ENCODE data around the gene ESRRA. TPM values are rescaled to one million over a fixed set of nuclear protein-coding genes. Genes with fewer than 3 reads are reported as not detected.

ESRRA gene
- total and polyA plus RNA-seq, 2 of the 13 experiments (the other 11 are each of a cell fraction or from before 2014, with no cell fraction given), result 18.1 to 36.3 TPM

GRCh38 chr11:64269540-64270220, 35.6 kb upstream of the ESRRA start (continued):
- peak; percentile 45; the same call in 1 of the 2 replicates for TF ChIP-seq GMEB2 (CRISPR knock-in tag; IDR thresholded peaks at IDR 0.05; ENCODE audit: low read depth)
- TF ChIP-seq ATAD3A (CRISPR knock-in tag; IDR thresholded peaks at IDR 0.05), result no peak
- TF ChIP-seq ZFY (CRISPR knock-in tag; IDR thresholded peaks at IDR 0.05), result peak; percentile 90
- TF ChIP-seq HDAC2 (CRISPR knock-in tag; IDR thresholded peaks at IDR 0.05), result peak; percentile 64
- TF ChIP-seq, protein P1, sequence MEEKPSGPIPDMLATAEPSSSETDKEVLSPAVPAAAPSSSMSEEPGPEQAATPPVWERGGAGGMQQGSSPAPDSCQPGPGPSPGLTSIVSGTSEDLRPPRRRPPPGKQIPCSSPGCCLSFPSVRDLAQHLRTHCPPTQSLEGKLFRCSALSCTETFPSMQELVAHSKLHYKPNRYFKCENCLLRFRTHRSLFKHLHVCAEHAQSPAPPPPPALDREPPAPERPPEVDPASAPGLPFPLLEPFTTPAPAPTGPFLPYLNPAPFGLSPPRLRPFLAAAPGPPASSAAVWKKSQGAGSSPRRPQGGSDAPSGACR (CRISPR knock-in tag; IDR thresholded peaks at IDR 0.05), result peak; percentile 49
- no peak for TF ChIP-seq ZSCAN25 (CRISPR knock-in tag; IDR thresholded peaks at IDR 0.05)
- TF ChIP-seq NAIF1 (CRISPR knock-in tag; IDR thresholded peaks at IDR 0.05; ENCODE audit: borderline replicate concordance), result peak; percentile 100
- peak; percentile 66; the same call in 1 of the 2 replicates for TF ChIP-seq SNAPC2 (CRISPR knock-in tag; IDR thresholded peaks at IDR 0.05)
- TF ChIP-seq SP2 (CRISPR knock-in tag; IDR thresholded peaks at IDR 0.05), result peak; percentile 91
- peak; percentile 56; the same call in 1 of the 2 replicates for TF ChIP-seq KMT2A (CRISPR knock-in tag; IDR thresholded peaks at IDR 0.05)
- peak; percentile 0; the same call in 1 of the 2 replicates for TF ChIP-seq ZNF234 (CRISPR knock-in tag; conservative IDR thresholded peaks at IDR 0.05)
- TF ChIP-seq ATF7 (IDR thresholded peaks at IDR 0.05), result peak; percentile 64
- no peak; the same call in 1 of the 2 replicates for TF ChIP-seq ATF7 (CRISPR knock-in tag; IDR thresholded peaks at IDR 0.05)
- no peak; the same call in 1 of the 2 replicates for TF ChIP-seq GFI1 (CRISPR knock-in tag; IDR thresholded peaks at IDR 0.05; ENCODE audit: borderline replicate concordance)
- TF ChIP-seq ZNF343 (CRISPR knock-in tag; IDR thresholded peaks at IDR 0.05), result peak; percentile 21; the same call in 1 of the 2 replicates
- TF ChIP-seq ZNF3 (CRISPR knock-in tag; IDR thresholded peaks at IDR 0.05), result 0 out of 2 replicates have a peak, but pooled peaks have one; percentile 9
- TF ChIP-seq MAZ (IDR thresholded peaks at IDR 0.05; ENCODE audit: borderline replicate concordance, low read depth, low read length), result peak; percentile 96
- TF ChIP-seq MAZ (CRISPR knock-in tag; IDR thresholded peaks at IDR 0.05; ENCODE audit: low read depth), result peak; percentile 89
- peak; percentile 40; the same call in 1 of the 2 replicates for TF ChIP-seq ZNF558 (CRISPR knock-in tag; IDR thresholded peaks at IDR 0.05; ENCODE audit: borderline replicate concordance)
- TF ChIP-seq, protein P2, sequence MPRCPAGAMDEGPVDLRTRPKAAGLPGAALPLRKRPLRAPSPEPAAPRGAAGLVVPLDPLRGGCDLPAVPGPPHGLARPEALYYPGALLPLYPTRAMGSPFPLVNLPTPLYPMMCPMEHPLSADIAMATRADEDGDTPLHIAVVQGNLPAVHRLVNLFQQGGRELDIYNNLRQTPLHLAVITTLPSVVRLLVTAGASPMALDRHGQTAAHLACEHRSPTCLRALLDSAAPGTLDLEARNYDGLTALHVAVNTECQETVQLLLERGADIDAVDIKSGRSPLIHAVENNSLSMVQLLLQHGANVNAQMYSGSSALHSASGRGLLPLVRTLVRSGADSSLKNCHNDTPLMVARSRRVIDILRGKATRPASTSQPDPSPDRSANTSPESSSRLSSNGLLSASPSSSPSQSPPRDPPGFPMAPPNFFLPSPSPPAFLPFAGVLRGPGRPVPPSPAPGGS (CRISPR knock-in tag; IDR thresholded peaks at IDR 0.05), result 0 out of 2 replicates have a peak, but pooled peaks have one; percentile 1
- peak; percentile 96 for TF ChIP-seq ZNF574 (CRISPR knock-in tag; IDR thresholded peaks at IDR 0.05)
- no peak for TF ChIP-seq ZNF773 (CRISPR knock-in tag; IDR thresholded peaks at IDR 0.05; ENCODE audit: borderline replicate concordance)
- TF ChIP-seq EP300 (IDR thresholded peaks at IDR 0.05; ENCODE audit: low read depth in 2 of 2, low read length in 2 of 2), result no peak; a peak in 2 of 4 replicates
- peak; percentile 37; the same call in 1 of the 2 replicates for TF ChIP-seq EP300 (CRISPR knock-in tag; IDR thresholded peaks at IDR 0.05; ENCODE audit: borderline replicate concordance)
- TF ChIP-seq HNRNPLL (IDR thresholded peaks at IDR 0.05; ENCODE audit: low read depth, low read length, poor library complexity, severe bottlenecking), result peak; percentile 86
